Measurements from ENCODE around the gene PRR29.

- TF ChIP-seq, protein P1, sequence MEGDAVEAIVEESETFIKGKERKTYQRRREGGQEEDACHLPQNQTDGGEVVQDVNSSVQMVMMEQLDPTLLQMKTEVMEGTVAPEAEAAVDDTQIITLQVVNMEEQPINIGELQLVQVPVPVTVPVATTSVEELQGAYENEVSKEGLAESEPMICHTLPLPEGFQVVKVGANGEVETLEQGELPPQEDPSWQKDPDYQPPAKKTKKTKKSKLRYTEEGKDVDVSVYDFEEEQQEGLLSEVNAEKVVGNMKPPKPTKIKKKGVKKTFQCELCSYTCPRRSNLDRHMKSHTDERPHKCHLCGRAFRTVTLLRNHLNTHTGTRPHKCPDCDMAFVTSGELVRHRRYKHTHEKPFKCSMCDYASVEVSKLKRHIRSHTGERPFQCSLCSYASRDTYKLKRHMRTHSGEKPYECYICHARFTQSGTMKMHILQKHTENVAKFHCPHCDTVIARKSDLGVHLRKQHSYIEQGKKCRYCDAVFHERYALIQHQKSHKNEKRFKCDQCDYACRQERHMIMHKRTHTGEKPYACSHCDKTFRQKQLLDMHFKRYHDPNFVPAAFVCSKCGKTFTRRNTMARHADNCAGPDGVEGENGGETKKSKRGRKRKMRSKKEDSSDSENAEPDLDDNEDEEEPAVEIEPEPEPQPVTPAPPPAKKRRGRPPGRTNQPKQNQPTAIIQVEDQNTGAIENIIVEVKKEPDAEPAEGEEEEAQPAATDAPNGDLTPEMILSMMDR (IDR thresholded peaks at IDR 0.05): no peak
- no peak for TF ChIP-seq POLR2A (IDR thresholded peaks at IDR 0.05)
These were observed 41.7 kb upstream of the PRR29 start for GRCh38 chr17:63956296-63956920.

All from adrenal gland (tissue), 5 donors.